GM20431 (cell line): ENCODE data around the gene PRKAR2B.

Experiments used
- in situ Hi-C: fragments of 300-500 bp; cut with MseI, MboI; formaldehyde crosslinking; loops from one replicate; pipeline ENCODE4 v1.15.0; 2020; ENCODE audit warnings: low sequenced_read_pairs; ENCODE audit not compliant: unreplicated experiment

The PRKAR2B gene

GRCh38 chr7:107109955-107110354 lies 65.5 kb downstream of the PRKAR2B start:
- in situ Hi-C loops, result no loop called here

GRCh38 chr7:107111196-107111595 lies 66.7 kb downstream of the PRKAR2B start:
- in situ Hi-C loops, result no loop called here

- in situ Hi-C loops, result no loop called here
Measured at GRCh38 chr7:107113866-107114265, 69.4 kb downstream of the PRKAR2B start.

GRCh38 chr7:107115114-107115513 lies 70.6 kb downstream of the PRKAR2B start:
- in situ Hi-C loops, result no loop called here

GRCh38 chr7:107115762-107116540 lies 71.4 kb downstream of the PRKAR2B start:
- in situ Hi-C loops, result no loop called here

GRCh38 chr7:107118109-107118900 lies 73.8 kb downstream of the PRKAR2B start:
- in situ Hi-C loops, result no loop called here

GRCh38 chr7:107119376-107120105 lies 75.0 kb downstream of the PRKAR2B start:
- in situ Hi-C loops, result no loop called here

- in situ Hi-C loops, result no loop called here
Measured at GRCh38 chr7:107122486-107122911, 78.0 kb downstream of the PRKAR2B start.

GRCh38 chr7:107123392-107123791 lies 78.9 kb downstream of the PRKAR2B start:
- in situ Hi-C loops, result no loop called here

GRCh38 chr7:107125475-107125874 lies 81.0 kb downstream of the PRKAR2B start:
- in situ Hi-C loops, result no loop called here

GRCh38 chr7:107128217-107128616 lies 83.7 kb downstream of the PRKAR2B start:
- in situ Hi-C loops, result no loop called here

- in situ Hi-C loops, result no loop called here
Measured at GRCh38 chr7:107128748-107129147, 84.2 kb downstream of the PRKAR2B start.

GRCh38 chr7:107130487-107131220 lies 86.1 kb downstream of the PRKAR2B start:
- in situ Hi-C loops, result no loop called here

GRCh38 chr7:107133396-107133795 lies 88.9 kb downstream of the PRKAR2B start:
- in situ Hi-C loops, result no loop called here

- in situ Hi-C loops, result no loop called here
Measured at GRCh38 chr7:107138696-107139420, 94.4 kb downstream of the PRKAR2B start.

GRCh38 chr7:107143875-107144274 lies 99.4 kb downstream of the PRKAR2B start:
- in situ Hi-C loops, result loop anchor here (10.0 kb wide), 2 partner anchors 199 to 349 kb away; no protein-coding TSS in a partner anchor

- in situ Hi-C loops, result loop anchor here (10.0 kb wide), 2 partner anchors 200 to 350 kb away; no protein-coding TSS in a partner anchor
Measured at GRCh38 chr7:107145067-107145838, 100.7 kb downstream of the PRKAR2B start.
